Stimulated activated CD4-positive, alpha-beta T cell treated with anti-CD3 and anti-CD28 coated beads, Interleukin-15, amount 100 ng/mL, for 24 hours (primary cell): ENCODE measurements around the gene RNF114.
"Not testable (repeated sequence)": the region's sequence is repeated elsewhere in the genome, so short reads cannot be mapped to it uniquely, and the experiment has no call there.

Experiments used
- DNase-seq: peaks from one replicate; pipeline ENCODE4 v3.0.0-alpha.2; 2020

The RNF114 gene

GRCh38 chr20:49987015-49987867, 51.0 kb downstream of the RNF114 start:
- no peak for DNase-seq

- no peak for DNase-seq
Observed at GRCh38 chr20:49987868-49988690, 51.9 kb downstream of the RNF114 start.

GRCh38 chr20:49989234-49990065, 53.3 kb downstream of the RNF114 start:
- no peak for DNase-seq

- no peak for DNase-seq
Observed at GRCh38 chr20:49990271-49990720, 54.1 kb downstream of the RNF114 start.

GRCh38 chr20:49993301-49993751, 57.1 kb downstream of the RNF114 start:
- DNase-seq = no peak

GRCh38 chr20:49995586-49995985, 59.4 kb downstream of the RNF114 start:
- no peak for DNase-seq

- not testable (repeated sequence) for DNase-seq
Observed at GRCh38 chr20:49998478-49999188, 62.4 kb downstream of the RNF114 start.

GRCh38 chr20:49999329-49999728, 63.1 kb downstream of the RNF114 start:
- peak; percentile 53 for DNase-seq

- DNase-seq = not testable (repeated sequence)
Observed at GRCh38 chr20:50000548-50001222, 64.5 kb downstream of the RNF114 start.

GRCh38 chr20:50001784-50002311, 65.7 kb downstream of the RNF114 start:
- no peak for DNase-seq

GRCh38 chr20:50003253-50003656, 67.1 kb downstream of the RNF114 start:
- DNase-seq = no peak
